ENCODE data around the gene PI16. TPM values are rescaled to one million over a fixed set of nuclear protein-coding genes. Genes with fewer than 3 reads are reported as not detected.
A peak's percentile ranks its signal among the peaks of the same experiment; 100 is the strongest.

PI16 gene
- total and polyA plus RNA-seq, 7 donors, result 1.2 to 49.1 (median 3.1) TPM

DNA sequence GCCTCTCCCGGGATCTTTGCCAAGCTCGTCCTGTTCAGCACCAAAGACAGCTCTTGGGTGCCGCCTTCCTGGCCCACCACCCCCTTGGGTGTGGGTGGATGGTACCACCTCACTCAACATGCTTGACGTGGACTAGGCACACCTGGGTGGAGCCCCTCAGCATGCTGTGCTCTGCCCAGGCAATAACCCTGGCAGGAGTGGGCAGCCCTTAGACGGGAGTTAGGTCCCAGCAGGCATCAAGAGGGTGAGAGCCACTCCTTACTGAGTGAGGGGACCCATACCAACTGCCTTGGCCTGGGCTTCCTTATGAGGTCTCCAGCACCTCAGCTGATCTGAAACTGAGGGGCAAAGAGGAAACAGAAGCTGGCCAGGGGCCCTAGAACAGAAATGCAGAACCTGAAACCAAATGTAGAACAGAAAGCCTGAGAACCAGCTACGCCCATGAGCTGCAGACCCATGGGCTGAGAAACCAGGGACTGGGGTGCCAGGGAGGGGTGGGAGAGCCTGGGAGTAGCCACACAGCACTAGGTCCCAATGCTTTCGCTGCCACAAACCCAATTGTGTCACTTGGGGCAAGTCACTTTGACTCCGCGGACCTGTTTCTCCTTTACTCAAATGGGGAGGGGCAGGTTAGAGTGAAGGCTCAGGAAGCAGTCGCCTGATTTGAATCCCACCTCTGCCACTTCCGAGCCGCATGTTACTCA is 53.0 kb downstream of the PI16 start:
- DNase-seq (no peak), ATAC-seq (peak in 2 of 4 donors; percentile 3 to 12)
- intact Hi-C loops (cut with DNase I), result no loop called here
- H3K27ac ChIP-seq, result peak overlapping the region; percentile 4
- no peaks in the 10 kb centered on the region for H3K27me3 ChIP-seq (ENCODE audit: insufficient read depth in 3 of 3, low read length in 2 of 3)
- no peaks in the 10 kb centered on the region for H3K9me3 ChIP-seq
- H3K4me1 ChIP-seq, result no peaks in the 10 kb centered on the region
- TF ChIP-seq, protein P1, sequence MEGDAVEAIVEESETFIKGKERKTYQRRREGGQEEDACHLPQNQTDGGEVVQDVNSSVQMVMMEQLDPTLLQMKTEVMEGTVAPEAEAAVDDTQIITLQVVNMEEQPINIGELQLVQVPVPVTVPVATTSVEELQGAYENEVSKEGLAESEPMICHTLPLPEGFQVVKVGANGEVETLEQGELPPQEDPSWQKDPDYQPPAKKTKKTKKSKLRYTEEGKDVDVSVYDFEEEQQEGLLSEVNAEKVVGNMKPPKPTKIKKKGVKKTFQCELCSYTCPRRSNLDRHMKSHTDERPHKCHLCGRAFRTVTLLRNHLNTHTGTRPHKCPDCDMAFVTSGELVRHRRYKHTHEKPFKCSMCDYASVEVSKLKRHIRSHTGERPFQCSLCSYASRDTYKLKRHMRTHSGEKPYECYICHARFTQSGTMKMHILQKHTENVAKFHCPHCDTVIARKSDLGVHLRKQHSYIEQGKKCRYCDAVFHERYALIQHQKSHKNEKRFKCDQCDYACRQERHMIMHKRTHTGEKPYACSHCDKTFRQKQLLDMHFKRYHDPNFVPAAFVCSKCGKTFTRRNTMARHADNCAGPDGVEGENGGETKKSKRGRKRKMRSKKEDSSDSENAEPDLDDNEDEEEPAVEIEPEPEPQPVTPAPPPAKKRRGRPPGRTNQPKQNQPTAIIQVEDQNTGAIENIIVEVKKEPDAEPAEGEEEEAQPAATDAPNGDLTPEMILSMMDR (IDR thresholded peaks at IDR 0.05), result no peak
- no peaks in the 10 kb centered on the region for H3K36me3 ChIP-seq (ENCODE audit: insufficient read depth in 1 of 2, low read depth in 1 of 2)
- WGBS, 3 donors, result 71 to 80% (median 73%) methylated on average over 12 of the region's 12 CpGs
- no peak overlapping the region for H3K4me3 ChIP-seq

DNA sequence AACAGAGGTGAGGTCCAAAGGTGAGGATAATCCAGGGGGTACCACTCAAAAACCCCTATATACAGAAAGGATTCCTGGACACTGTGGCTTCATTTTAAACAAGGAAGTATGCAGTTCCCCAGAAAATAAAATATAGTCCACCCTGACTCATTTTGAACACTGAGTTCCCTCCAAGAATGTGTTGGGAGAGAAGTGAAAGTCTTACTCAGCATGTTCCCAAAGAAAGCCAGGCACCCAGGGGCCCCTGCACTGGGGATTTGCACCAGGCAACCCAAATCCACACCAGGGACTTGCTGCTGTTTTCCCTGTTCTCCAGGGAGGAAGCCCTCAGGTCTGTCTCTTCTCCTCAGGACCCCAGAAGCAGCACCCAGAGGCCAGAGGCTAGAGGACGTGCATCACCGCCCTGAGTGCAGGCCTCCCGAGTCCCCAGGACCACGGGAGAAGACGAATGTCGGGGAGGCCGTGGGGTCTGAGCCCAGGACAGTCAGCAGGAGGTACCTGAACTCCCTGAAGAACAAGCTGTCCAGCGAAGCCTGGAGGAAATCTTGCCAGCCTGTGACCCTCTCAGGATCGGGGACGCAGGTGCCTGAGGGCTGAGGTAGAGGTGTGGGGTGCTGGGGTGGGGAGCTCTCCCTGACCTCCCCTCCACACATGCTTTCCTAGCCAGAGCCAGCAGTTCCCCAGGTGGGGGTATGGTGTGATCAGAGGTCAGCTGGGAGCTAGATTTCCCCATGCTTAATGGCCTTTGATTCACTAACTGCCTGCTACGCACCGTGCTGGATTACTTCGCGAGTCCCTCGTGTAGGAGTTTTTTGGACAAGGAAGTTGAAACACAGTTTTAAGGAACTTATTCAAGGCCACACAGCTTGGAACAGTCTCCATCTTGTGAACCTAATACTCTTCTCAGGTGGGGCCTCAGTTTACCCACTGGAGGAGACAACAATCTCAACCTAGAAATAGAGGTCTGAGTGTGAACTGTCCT is 54.2 kb downstream of the PI16 start:
- intact Hi-C loops (cut with DNase I), result no loop called here
- no peaks in the 10 kb centered on the region for H3K27me3 ChIP-seq (ENCODE audit: insufficient read depth in 3 of 3, low read length in 2 of 3)
- ATAC-seq, result no peak
- H3K9me3 ChIP-seq, result no peaks in the 10 kb centered on the region
- H3K36me3 ChIP-seq (ENCODE audit: insufficient read depth in 1 of 2, low read depth in 1 of 2), result no peaks in the 10 kb centered on the region
- 87 to 92% (median 87%) methylated on average over 15 of the region's 15 CpGs for WGBS, 3 donors
- H3K4me1 ChIP-seq, result no peaks in the 10 kb centered on the region
- TF ChIP-seq, protein P1 (IDR thresholded peaks at IDR 0.05), result no peak
- no peak overlapping the region for H3K4me3 ChIP-seq
- H3K27ac ChIP-seq, result no peak overlapping the region
- peak in 1 of 2 donors; percentile 42 for DNase-seq

DNA sequence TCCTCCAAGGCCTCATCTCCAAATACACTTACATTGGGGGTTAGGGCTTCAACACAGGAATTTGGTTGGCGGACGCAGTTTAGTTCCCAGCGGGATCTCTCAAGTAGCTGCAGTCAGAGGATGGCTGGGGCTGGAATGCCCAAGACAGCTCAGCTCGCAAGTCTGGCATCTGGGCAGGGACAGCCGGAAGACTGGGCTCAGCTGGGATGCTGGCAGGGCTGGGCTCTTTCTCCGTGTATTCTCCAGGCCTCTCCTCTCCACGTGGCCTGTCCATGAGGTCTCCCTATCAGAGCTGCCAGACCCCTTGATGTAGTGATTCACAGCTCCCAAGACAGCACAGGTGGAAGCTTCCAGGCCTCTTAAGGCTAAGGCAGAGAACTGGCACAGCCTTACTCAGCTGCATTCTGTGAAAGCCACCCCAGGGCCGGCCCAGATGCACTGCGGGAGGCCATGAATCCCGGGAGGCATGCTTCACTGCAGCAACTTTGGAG is 55.9 kb downstream of the PI16 start:
- WGBS, 3 donors, result 55 to 74% (median 57%) methylated on average over 10 of the region's 10 CpGs
- Histone ChIP-seq H3K4me3 (no peak overlapping the region), H3K36me3 (ENCODE audit: insufficient read depth in 1 of 2, low read depth in 1 of 2) (no peaks in the 10 kb centered on the region), H3K4me1 (no peaks in the 10 kb centered on the region), H3K9me3 (no peaks in the 10 kb centered on the region), H3K27ac (no peak overlapping the region), H3K27me3 (ENCODE audit: insufficient read depth in 3 of 3, low read length in 2 of 3) (no peaks in the 10 kb centered on the region)
- intact Hi-C loops (cut with DNase I), result no loop called here
- TF ChIP-seq, protein P1 (IDR thresholded peaks at IDR 0.05), result no peak
- DNase-seq (no peak), ATAC-seq (peak in 2 of 4 donors; percentile 27 to 63)

DNA sequence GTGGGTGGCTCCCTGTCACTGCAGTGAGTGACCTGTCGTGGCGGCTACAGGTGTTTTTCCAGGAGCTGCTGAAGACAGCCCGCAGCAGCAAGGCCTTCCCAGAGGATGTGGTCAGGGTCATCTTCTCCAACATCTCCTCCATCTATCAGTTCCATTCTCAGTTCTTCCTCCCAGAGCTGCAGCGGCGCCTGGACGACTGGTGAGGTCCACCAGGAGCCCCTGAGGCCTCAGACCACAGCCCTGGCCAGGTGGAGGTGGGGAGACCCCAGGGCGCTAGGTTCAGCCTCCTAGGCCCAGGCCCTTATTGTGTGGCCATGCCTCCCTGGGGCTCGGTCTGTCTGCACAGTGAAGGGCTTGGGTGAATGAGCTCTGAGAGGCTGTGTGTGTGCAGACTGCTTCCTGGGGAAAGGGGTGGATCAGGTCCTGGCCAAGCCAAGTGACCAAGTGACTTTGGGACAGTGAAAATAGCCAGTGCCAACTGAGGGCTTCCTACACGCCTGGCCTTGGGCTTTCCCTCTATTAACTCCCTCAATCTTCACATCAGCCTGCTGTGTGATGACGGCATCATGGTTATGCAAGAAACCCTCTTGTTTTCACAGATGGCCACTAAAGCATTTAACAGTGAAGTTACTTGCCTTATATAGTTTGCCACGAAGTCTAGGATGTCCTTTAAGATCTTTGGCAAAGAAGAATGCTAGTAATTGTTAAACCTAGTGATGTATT is 57.3 kb downstream of the PI16 start:
- DNase-seq (no peak), ATAC-seq (no peak)
- no peak overlapping the region for H3K27ac ChIP-seq
- no peaks in the 10 kb centered on the region for H3K9me3 ChIP-seq
- H3K36me3 ChIP-seq (ENCODE audit: insufficient read depth in 1 of 2, low read depth in 1 of 2), result no peaks in the 10 kb centered on the region
- intact Hi-C loops (cut with DNase I), result no loop called here
- H3K4me1 ChIP-seq, result no peaks in the 10 kb centered on the region
- 86 to 90% (median 89%) methylated on average over 11 of the region's 11 CpGs for WGBS, 3 donors
- TF ChIP-seq, protein P1 (IDR thresholded peaks at IDR 0.05), result no peak
- H3K27me3 ChIP-seq (ENCODE audit: insufficient read depth in 3 of 3, low read length in 2 of 3), result no peaks in the 10 kb centered on the region
- H3K4me3 ChIP-seq, result no peak overlapping the region

All from psoas muscle (tissue), 8 donors.